CD4-positive, alpha-beta T cell treated with Interleukin-1 beta for 1 hour (primary cell): ENCODE data around the gene POLDIP3.
"Not testable (repeated sequence)": the region's sequence is repeated elsewhere in the genome, so short reads cannot be mapped to it uniquely, and the experiment has no call there.

ENCODE experiments used
- DNase-seq, 2 donors: peaks; one replicate each; pipeline ENCODE4 v3.0.0-alpha.2; 2020 to 2022

Gene POLDIP3

GRCh38 chr22:42619261-42620063 lies 4.8 kb upstream of the POLDIP3 start:
- DNase-seq, result no peak

GRCh38 chr22:42617155-42617983 lies 2.7 kb upstream of the POLDIP3 start:
- no peak for DNase-seq

GRCh38 chr22:42615860-42616175 lies 1.1 kb upstream of the POLDIP3 start:
- not testable (repeated sequence) for DNase-seq

- peak; percentile 91 to 96 for DNase-seq
These were observed 593 bp upstream of the POLDIP3 start for GRCh38 chr22:42615092-42615859.

GRCh38 chr22:42613872-42614301 lies 796 bp downstream of the POLDIP3 start:
- no peak for DNase-seq

DNA sequence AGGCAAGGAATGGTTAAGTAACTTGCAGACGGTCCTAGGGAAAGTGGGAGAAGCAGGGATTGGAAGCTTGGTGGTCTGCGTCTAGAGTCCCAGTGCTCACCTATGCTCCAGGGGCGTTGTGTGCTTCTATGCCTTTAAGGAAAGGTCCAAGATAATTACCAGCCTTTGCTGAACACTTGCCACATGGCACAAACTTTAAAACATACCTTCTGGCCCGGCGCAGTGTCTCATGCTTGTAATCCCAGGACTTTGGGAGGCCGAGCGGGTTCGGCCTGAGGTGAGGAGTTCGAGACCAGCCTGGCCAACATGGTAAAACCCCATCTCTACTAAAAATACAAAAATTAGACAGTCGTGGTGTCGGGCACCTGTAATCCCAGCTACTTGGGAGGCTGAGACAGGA lies 2.3 kb downstream of the POLDIP3 start:
- no peak for DNase-seq

- DNase-seq, result no peak
These were observed 3.6 kb downstream of the POLDIP3 start for GRCh38 chr22:42611051-42611450.

DNA sequence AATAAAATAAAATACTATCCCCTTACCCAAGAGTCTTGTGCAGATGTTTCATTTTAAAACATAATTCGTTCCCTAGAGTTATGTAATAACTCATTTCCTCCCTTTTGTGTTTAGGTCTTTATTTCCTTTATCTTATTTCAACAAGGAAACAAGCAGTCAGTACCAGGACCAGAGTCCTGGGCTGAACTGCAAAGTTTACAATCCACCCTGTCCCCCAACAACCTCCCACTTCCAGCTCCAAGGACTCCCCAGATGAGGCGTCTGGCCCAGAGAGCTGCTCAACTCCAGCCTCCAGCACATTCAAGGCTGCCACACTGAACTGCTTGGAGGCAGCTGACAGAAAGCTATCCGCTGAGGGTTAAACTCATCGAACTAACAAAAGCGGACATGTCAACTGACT lies 4.5 kb downstream of the POLDIP3 start:
- DNase-seq, result no peak

DNA sequence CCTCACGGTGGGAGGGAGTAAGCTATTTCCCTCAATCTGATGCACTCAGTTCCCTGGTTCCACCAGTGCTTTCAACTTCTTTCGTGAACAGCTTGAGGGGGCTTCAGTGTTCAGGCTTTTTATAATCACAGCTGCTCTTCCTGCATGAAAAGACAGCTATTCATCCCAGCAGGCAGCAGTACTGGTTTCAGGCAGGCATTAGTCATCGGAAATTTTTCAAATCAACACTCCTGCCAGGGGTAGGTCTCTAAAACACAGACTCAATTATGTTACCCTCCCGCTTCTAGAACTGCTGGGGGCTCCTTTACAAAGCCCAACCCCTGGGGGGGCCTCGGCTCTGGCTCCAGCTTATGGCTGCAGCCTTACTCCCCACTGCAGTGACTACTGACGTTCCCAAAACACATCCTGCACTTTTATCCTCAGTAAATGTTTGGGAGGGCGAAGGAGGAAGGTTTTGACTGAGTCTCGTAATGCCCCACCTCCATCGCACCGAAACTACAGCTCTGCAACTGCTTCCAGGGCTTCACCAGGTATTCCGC lies 5.8 kb downstream of the POLDIP3 start:
- DNase-seq, result no peak

- DNase-seq, result no peak
These were observed 6.4 kb downstream of the POLDIP3 start for GRCh38 chr22:42608136-42608822.

DNA sequence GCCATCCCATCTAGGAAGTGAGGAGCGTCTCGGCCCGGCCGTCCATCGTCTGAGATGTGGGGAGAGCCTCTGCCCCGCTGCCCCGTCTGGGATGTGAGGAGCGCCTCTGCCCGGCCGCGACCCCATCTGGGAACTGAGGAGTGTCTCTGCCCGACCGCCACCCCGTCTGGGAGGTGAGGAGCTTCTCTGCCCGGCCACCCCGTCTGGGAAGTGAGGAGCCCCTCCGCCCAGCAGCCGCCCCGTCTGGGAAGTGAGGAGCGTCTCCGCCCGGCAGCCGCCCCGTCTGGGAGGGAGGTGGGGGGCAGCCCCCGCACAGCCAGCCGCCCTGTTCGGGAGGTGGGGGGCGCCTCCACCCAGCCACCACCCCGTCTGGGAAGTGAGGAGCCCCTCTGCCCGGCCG lies 7.0 kb downstream of the POLDIP3 start:
- DNase-seq, result not testable (repeated sequence)

DNA sequence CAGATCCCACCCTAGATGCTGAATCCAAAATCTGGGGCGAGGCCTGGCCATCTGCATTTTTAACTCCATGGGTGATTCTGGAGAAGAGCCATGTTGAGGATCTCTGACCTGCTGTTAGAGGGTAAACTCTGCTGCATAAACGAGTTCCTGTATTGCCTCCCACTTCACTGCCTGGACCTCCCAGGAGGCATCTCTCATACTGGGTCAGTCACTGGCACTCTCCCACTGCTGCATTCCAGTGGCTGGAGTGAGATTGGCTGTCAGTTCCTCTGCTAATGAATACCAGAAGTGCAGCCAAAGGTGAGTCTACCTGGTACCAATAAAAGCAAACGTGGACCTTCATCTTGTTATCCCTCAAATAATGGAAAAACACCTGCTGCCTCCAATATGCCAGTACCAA lies 10.3 kb downstream of the POLDIP3 start:
- no peak for DNase-seq

GRCh38 chr22:42603427-42603826 lies 11.3 kb downstream of the POLDIP3 start:
- no peak for DNase-seq

DNA sequence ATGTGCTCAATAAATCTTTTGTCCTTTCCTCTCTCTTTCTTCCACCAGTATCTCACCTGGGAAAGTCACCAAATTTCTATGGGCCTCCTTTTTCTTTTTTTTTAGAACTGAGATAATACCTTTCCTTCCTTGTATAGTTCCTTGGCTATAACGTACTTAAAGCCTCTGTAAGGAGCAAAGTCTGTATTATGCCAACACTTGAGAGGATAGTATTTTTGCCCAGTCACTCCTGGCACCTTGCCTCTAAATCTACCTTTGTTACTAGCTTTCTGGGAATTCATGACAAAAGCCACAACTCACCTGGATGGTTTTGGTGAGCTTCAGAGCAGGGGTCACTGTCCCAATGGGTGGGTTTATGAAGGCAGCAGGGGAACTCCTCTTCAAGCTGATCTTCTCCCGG lies 12.2 kb downstream of the POLDIP3 start:
- DNase-seq, result no peak

GRCh38 chr22:42601879-42602465 lies 12.7 kb downstream of the POLDIP3 start:
- DNase-seq, result no peak

- DNase-seq, result no peak
These were observed 17.7 kb downstream of the POLDIP3 start for GRCh38 chr22:42596863-42597530.

- no peak for DNase-seq
These were observed 18.3 kb downstream of the POLDIP3 start for GRCh38 chr22:42596336-42596735.

GRCh38 chr22:42595434-42595833 lies 19.2 kb downstream of the POLDIP3 start:
- DNase-seq, result no peak

- no peak for DNase-seq
These were observed 22.7 kb downstream of the POLDIP3 start for GRCh38 chr22:42591987-42592386.

DNA sequence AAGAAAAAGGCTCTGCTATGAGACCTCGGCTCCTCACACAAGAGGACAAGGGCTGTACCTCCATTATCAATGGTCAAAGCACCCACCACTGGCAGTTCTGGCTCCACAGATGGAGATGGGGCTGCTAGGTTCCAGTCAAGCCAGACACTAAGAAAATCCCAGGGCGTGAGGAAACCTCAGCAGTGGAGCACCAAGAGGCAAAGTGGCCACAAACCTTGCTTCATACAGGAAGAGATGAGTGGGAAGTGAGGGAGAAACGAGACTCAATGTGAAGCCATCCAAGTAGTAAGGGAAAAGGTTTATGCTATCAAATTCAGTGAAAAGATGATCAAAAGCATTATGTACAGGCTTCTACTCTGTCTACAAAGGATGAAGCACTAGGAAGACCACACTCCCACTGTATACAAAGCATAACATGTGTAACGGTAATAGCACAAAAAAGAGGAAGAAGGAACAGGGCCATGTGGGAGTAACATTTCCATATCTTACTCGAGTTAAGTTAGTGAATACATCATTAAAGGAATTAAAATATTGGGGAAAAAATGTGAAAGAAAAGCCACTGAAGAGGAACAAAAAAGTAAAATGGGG lies 27.0 kb downstream of the POLDIP3 start:
- DNase-seq, result peak in 1 of 2 donors; percentile 6

- no peak for DNase-seq
These were observed 28.3 kb downstream of the POLDIP3 start for GRCh38 chr22:42586381-42586780.
